ENCODE data around the gene PLA2G2E.
"Not testable (repeated sequence)": the region's sequence is repeated elsewhere in the genome, so short reads cannot be mapped to it uniquely, and the experiment has no call there.

PLA2G2E gene

GRCh38 chr1:19882111-19883071 lies 41.0 kb downstream of the PLA2G2E start, which contains the start of gene OTUD3:
OTUD3 (plus strand) TSS chr1:19882395; CDS start chr1:19882514, 119 bp downstream.
- DNase-seq (peak; percentile 94), ATAC-seq (peak; percentile 93)

- not testable (repeated sequence) for DNase-seq, ATAC-seq
Measured at GRCh38 chr1:19880841-19881240, 42.6 kb downstream of the PLA2G2E start.

- DNase-seq, result no peak
- ATAC-seq, result no peak
Measured at GRCh38 chr1:19879661-19880060, 43.8 kb downstream of the PLA2G2E start.

GRCh38 chr1:19879227-19879626 lies 44.2 kb downstream of the PLA2G2E start:
- no peak for DNase-seq
- no peak for ATAC-seq

GRCh38 chr1:19878637-19878985 lies 44.8 kb downstream of the PLA2G2E start:
- no peak for ATAC-seq
- DNase-seq, result no peak

GRCh38 chr1:19877821-19878636 lies 45.4 kb downstream of the PLA2G2E start:
- no peak for DNase-seq
- ATAC-seq, result no peak

- DNase-seq (no peak), ATAC-seq (no peak)
Measured at GRCh38 chr1:19877181-19877750, 46.2 kb downstream of the PLA2G2E start.

- no peak for DNase-seq
Measured at GRCh38 chr1:19872190-19872589, 51.2 kb downstream of the PLA2G2E start.

More at GRCh38 chr1:19872190-19872589, 51.2 kb downstream of the PLA2G2E start:
- no peak for ATAC-seq
